ENCODE results near the gene PIAS3.
A peak's percentile ranks its signal among the peaks of the same experiment; 100 is the strongest.
"Not testable (repeated sequence)": the region's sequence is repeated elsewhere in the genome, so short reads cannot be mapped to it uniquely, and the experiment has no call there.

Gene PIAS3

GRCh38 chr1:145874646-145875045 lies 15.8 kb upstream of the PIAS3 start:
- no peak for DNase-seq (ENCODE audit: low spot score)

GRCh38 chr1:145871994-145872924 lies 13.4 kb upstream of the PIAS3 start:
- peak; percentile 50 for DNase-seq (ENCODE audit: low spot score)

GRCh38 chr1:145868232-145868631 lies 9.4 kb upstream of the PIAS3 start:
- DNase-seq (ENCODE audit: low spot score) = no peak

- DNase-seq (ENCODE audit: low spot score) = no peak
Observed at GRCh38 chr1:145863282-145864018, 4.6 kb upstream of the PIAS3 start.

GRCh38 chr1:145859491-145860023 lies 676 bp upstream of the PIAS3 start:
- peak; percentile 89 for DNase-seq (ENCODE audit: low spot score)

GRCh38 chr1:145858238-145858900 lies 512 bp downstream of the PIAS3 start:
- peak; percentile 86 for DNase-seq (ENCODE audit: low spot score)

- no peak for DNase-seq (ENCODE audit: low spot score)
Observed at GRCh38 chr1:145857170-145857569, 1.7 kb downstream of the PIAS3 start.

- no peak for DNase-seq (ENCODE audit: low spot score)
Observed at GRCh38 chr1:145855426-145855948, 3.4 kb downstream of the PIAS3 start.

- DNase-seq (ENCODE audit: low spot score) = no peak
Observed at GRCh38 chr1:145849356-145850160, 9.3 kb downstream of the PIAS3 start.

GRCh38 chr1:145847827-145848226 lies 11.1 kb downstream of the PIAS3 start:
- DNase-seq (ENCODE audit: low spot score) = no peak

GRCh38 chr1:145846201-145846612 lies 12.7 kb downstream of the PIAS3 start:
- peak; percentile 49 for DNase-seq (ENCODE audit: low spot score)

GRCh38 chr1:145845514-145846161 lies 13.2 kb downstream of the PIAS3 start, which contains the start of gene NUDT17:
TSS of gene NUDT17 (plus strand) at chr1:145845630. CDS start at chr1:145845641, 11 bp downstream.
- DNase-seq (ENCODE audit: low spot score) = peak; percentile 88

GRCh38 chr1:145845144-145845513 lies 13.8 kb downstream of the PIAS3 start:
- DNase-seq (ENCODE audit: low spot score) = peak; percentile 88

- DNase-seq (ENCODE audit: low spot score) = no peak
Observed at GRCh38 chr1:145843031-145843430, 15.8 kb downstream of the PIAS3 start.

- no peak for DNase-seq (ENCODE audit: low spot score)
Observed at GRCh38 chr1:145837656-145838055, 21.2 kb downstream of the PIAS3 start.

- DNase-seq (ENCODE audit: low spot score) = not testable (repeated sequence)
Observed at GRCh38 chr1:145830810-145831209, 28.1 kb downstream of the PIAS3 start.

GRCh38 chr1:145828367-145829026 lies 30.4 kb downstream of the PIAS3 start:
- DNase-seq (ENCODE audit: low spot score) = no peak

GRCh38 chr1:145827966-145828365 lies 30.9 kb downstream of the PIAS3 start:
- DNase-seq (ENCODE audit: low spot score) = no peak

- no peak for DNase-seq (ENCODE audit: low spot score)
Observed at GRCh38 chr1:145826030-145826429, 32.9 kb downstream of the PIAS3 start.

- DNase-seq (ENCODE audit: low spot score) = no peak
Observed at GRCh38 chr1:145824499-145824842, 34.4 kb downstream of the PIAS3 start.
